MG63 (cell line): Measurements from ENCODE around the gene PPFIA4. TPM values are rescaled to one million over a fixed set of nuclear protein-coding genes. Genes with fewer than 3 reads are reported as not detected.

Experiments used
- DNase-seq: peaks from one replicate; pipeline ENCODE4 v3.0.0-alpha.2; 2020
- H3K27me3 ChIP-seq: fragments of 250-450 bp; sonication (Bioruptor Pico); 2 replicates; pipeline ENCODE4 v1.5.1; 2020; ENCODE audit warnings: mild to moderate bottlenecking, moderate library complexity
- H3K36me3 ChIP-seq: fragments of 250-450 bp; sonication (Bioruptor Pico); 2 replicates; pipeline ENCODE4 v1.5.1; 2020; ENCODE audit warnings: mild to moderate bottlenecking, moderate library complexity
- H3K4me3 ChIP-seq: fragments of 250-450 bp; sonication (Bioruptor Pico); 2 replicates; pipeline ENCODE4 v1.5.1; 2020; ENCODE audit warnings: mild to moderate bottlenecking, moderate library complexity
- H3K9me3 ChIP-seq: fragments of 250-450 bp; sonication (Bioruptor Pico); 2 replicates; pipeline ENCODE4 v1.5.1; 2020; ENCODE audit warnings: mild to moderate bottlenecking, moderate library complexity
- total RNA-seq: library from RNA; depleted of rRNA; stranded (reverse); fragments of >200 nt; shearing (Covaris generic); gene quantifications from 2 replicates; pipeline ENCODE4 v1.2.3, GENCODE V29; 2014; ENCODE audit warnings: low replicate concordance

PPFIA4 gene
- total RNA-seq, 1 experiment from 2014 or later, result 1.2 TPM

- no peak for DNase-seq
- Histone ChIP-seq H3K27me3 (no peaks in the 10 kb centered on the region), H3K9me3 (peaks cover 17% of the 10 kb centered on the region), H3K36me3 (no peaks in the 10 kb centered on the region), H3K4me3 (no peak overlapping the region)
Observed at GRCh38 chr1:203095061-203095690, 68.9 kb downstream of the PPFIA4 start.

- Histone ChIP-seq H3K9me3 (peaks cover 17% of the 10 kb centered on the region), H3K4me3 (no peak overlapping the region), H3K27me3 (no peaks in the 10 kb centered on the region), H3K36me3 (no peaks in the 10 kb centered on the region)
- no peak for DNase-seq
Observed at GRCh38 chr1:203096566-203096965, 70.3 kb downstream of the PPFIA4 start.

GRCh38 chr1:203097001-203097400 is 70.7 kb downstream of the PPFIA4 start:
- H3K4me3 ChIP-seq, result no peak overlapping the region
- H3K27me3 ChIP-seq, result no peaks in the 10 kb centered on the region
- no peaks in the 10 kb centered on the region for H3K36me3 ChIP-seq
- peaks cover 17% of the 10 kb centered on the region for H3K9me3 ChIP-seq
- DNase-seq, result no peak

DNA sequence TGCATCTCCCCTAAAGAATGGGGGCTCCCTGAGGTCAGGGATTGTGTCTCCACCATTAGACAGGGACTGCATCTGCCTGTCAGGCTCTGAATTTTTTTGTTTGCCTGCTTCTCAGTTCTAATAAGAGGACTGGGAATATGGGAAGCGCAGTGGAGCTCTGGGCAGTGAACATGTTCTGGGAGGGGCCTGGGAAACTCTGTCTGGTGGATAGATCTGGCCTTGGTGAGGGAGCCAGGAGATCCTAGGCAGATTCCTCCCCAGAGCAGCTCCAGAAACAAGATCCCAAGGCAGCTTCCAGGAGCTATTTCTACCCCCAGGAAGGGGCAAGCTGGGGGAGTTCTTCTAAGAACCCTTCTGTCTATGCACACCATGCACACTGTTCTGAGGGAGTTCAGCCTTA is 72.2 kb downstream of the PPFIA4 start:
- H3K4me3 ChIP-seq, result no peak overlapping the region
- no peaks in the 10 kb centered on the region for H3K27me3 ChIP-seq
- peaks cover 15% of the 10 kb centered on the region for H3K9me3 ChIP-seq
- DNase-seq, result no peak
- H3K36me3 ChIP-seq, result no peaks in the 10 kb centered on the region

GRCh38 chr1:203098914-203099520 is 72.7 kb downstream of the PPFIA4 start:
- Histone ChIP-seq H3K4me3 (no peak overlapping the region), H3K27me3 (no peaks in the 10 kb centered on the region), H3K36me3 (no peaks in the 10 kb centered on the region), H3K9me3 (peaks cover 11% of the 10 kb centered on the region)
- DNase-seq, result no peak

- DNase-seq, result no peak
Observed at GRCh38 chr1:203099805-203100515, 73.7 kb downstream of the PPFIA4 start.

DNA sequence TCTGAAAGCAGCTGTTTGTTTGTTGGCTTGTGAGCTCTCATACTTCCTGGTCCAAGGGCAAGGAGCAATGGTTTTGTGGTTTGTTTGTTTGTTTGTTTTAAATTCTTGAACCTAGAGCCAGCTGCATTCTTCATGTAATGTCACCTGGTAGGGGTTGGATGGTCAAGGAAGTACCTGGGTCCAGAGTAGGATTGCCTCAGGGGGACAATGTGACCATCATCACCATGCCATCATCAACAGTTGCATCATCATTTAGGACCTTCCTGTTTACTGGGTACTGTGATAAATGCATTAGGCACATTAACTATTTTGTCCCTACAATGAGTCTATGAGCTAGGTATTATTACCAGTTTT is 74.2 kb downstream of the PPFIA4 start:
- no peak for DNase-seq
- H3K9me3 ChIP-seq, result peaks cover 11% of the 10 kb centered on the region
- no peaks in the 10 kb centered on the region for H3K36me3 ChIP-seq
- H3K27me3 ChIP-seq, result no peaks in the 10 kb centered on the region
- H3K4me3 ChIP-seq, result no peak overlapping the region

More at GRCh38 chr1:203099805-203100515, 73.7 kb downstream of the PPFIA4 start:
- H3K36me3 ChIP-seq, result no peaks in the 10 kb centered on the region
- H3K27me3 ChIP-seq, result no peaks in the 10 kb centered on the region
- peaks cover 11% of the 10 kb centered on the region for H3K9me3 ChIP-seq
- no peak overlapping the region for H3K4me3 ChIP-seq

- no peak for DNase-seq
- no peak overlapping the region for H3K4me3 ChIP-seq
- H3K36me3 ChIP-seq, result no peaks in the 10 kb centered on the region
- peaks cover 4% of the 10 kb centered on the region for H3K27me3 ChIP-seq
- H3K9me3 ChIP-seq, result 0 out of 2 replicates have a peak, but pooled peaks cover 11% of the 10 kb centered on the region
Observed at GRCh38 chr1:203101813-203102634, 75.7 kb downstream of the PPFIA4 start.

DNA sequence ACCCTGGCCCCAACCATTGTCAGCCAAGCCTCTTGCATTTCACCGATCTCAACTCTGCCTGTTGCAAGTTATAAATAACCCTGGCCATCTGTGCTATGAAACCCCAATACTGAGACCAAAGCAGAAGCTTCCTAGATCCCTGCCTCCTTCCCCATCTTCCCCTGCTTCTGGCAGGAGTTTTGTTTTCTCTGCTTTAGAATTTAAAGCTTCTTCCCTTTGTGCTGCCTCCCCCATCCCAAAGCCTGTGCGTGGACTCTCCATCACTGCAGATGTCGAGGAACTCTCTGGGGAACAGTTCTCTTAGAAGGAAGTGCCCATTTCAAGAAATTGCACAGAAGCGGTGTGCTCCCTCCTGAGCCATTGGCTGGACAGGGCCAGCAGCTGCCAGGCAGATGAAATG is 76.9 kb downstream of the PPFIA4 start:
- H3K4me3 ChIP-seq, result no peak overlapping the region
- no peaks in the 10 kb centered on the region for H3K36me3 ChIP-seq
- peaks cover 15% of the 10 kb centered on the region for H3K27me3 ChIP-seq
- DNase-seq, result no peak
- 0 out of 2 replicates have a peak, but pooled peaks cover 11% of the 10 kb centered on the region for H3K9me3 ChIP-seq

DNA sequence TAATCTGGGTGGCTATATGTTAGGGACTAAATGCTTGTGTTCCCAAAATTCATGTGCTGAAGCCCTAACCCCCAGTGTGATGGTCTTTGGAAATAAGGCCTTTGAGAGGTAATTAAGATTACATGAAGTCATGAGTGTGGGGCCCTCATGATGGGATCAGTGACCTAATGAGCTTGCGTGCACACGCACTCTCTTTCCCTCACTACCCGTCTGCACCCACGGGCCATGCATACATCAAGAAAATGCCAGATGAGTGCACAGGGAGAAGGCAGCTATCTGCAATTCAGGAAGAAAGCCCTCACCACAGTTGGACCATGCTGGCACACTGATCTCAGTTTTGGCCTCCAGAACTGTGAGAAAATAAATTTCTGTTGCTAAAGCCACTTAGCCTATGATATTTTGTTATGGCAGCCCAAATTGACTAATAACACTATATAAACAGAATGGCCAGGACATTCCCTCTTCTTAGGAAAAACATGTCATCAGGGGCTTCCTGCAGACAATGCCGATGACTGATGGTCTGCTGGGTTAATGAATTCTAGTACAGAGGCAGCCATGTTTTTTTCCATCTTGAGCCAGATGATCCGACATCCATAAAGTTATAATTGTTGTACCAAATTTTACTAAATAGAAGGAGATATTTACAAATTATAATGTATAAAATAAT is 77.7 kb downstream of the PPFIA4 start:
- H3K36me3 ChIP-seq, result no peaks in the 10 kb centered on the region
- H3K9me3 ChIP-seq, result 0 out of 2 replicates have a peak, but pooled peaks cover 11% of the 10 kb centered on the region
- DNase-seq, result no peak
- peaks cover 21% of the 10 kb centered on the region for H3K27me3 ChIP-seq
- H3K4me3 ChIP-seq, result no peak overlapping the region

GRCh38 chr1:203104789-203105390 is 78.6 kb downstream of the PPFIA4 start:
- Histone ChIP-seq H3K36me3 (no peaks in the 10 kb centered on the region), H3K27me3 (peaks cover 27% of the 10 kb centered on the region), H3K4me3 (no peak overlapping the region), H3K9me3 (0 out of 2 replicates have a peak, but pooled peaks cover 11% of the 10 kb centered on the region)
- DNase-seq, result no peak

DNA sequence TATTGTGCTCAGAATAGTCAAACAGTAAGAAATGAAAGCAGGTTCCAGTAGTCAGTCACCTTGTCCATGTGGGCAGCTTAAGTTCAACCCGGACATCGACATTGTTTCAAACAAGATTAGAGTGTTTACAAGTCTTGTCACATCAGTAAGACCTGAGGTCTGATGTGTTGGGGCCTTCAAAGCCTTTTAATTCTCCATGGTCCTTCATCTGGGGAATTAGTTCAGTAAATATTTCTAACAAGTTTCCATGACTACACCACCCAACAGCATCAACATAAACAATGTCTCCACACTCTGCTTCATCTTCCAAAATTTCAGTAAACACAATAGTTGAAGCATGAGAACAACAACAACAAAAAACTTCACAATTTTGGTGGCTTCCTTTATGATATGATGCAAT is 86.2 kb downstream of the PPFIA4 start:
- Histone ChIP-seq H3K4me3 (no peak overlapping the region), H3K9me3 (no peaks in the 10 kb centered on the region), H3K36me3 (no peaks in the 10 kb centered on the region), H3K27me3 (peaks cover 37% of the 10 kb centered on the region)
- no peak for DNase-seq

- Histone ChIP-seq H3K9me3 (no peaks in the 10 kb centered on the region), H3K4me3 (no peak overlapping the region), H3K27me3 (peaks cover 28% of the 10 kb centered on the region), H3K36me3 (no peaks in the 10 kb centered on the region)
- DNase-seq, result no peak
Observed at GRCh38 chr1:203113308-203113707, 87.0 kb downstream of the PPFIA4 start.

DNA sequence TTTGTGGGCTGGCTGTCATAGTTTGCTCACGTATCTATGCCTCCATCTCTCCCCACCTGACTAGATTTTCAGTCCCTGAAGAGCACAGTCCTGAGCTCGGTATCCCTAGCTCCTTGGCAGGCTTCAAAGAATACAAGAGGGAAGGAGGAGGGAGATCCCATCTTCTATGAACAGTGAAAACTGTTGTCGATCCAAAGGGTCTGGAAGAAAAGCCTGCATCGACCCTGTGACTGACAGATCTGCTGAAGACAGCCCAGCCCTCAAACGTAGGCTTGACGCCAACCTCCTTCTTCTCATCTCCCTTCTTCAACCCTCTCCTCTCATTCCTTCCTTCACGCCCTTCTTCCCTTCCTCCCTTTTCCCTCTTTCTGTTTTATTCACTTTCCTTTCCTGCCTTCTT is 87.9 kb downstream of the PPFIA4 start:
- DNase-seq, result no peak
- Histone ChIP-seq H3K36me3 (no peaks in the 10 kb centered on the region), H3K9me3 (no peaks in the 10 kb centered on the region), H3K27me3 (peaks cover 22% of the 10 kb centered on the region), H3K4me3 (no peak overlapping the region)

- Histone ChIP-seq H3K9me3 (no peaks in the 10 kb centered on the region), H3K27me3 (peaks cover 7% of the 10 kb centered on the region; the same call in 1 of the 2 replicates)
- no peak for DNase-seq
Observed at GRCh38 chr1:203116091-203116820, 90.0 kb downstream of the PPFIA4 start.

More at GRCh38 chr1:203116091-203116820, 90.0 kb downstream of the PPFIA4 start:
- Histone ChIP-seq H3K4me3 (no peak overlapping the region), H3K36me3 (no peaks in the 10 kb centered on the region)
